ENCODE data around the gene RBBP8NL.

DNA sequence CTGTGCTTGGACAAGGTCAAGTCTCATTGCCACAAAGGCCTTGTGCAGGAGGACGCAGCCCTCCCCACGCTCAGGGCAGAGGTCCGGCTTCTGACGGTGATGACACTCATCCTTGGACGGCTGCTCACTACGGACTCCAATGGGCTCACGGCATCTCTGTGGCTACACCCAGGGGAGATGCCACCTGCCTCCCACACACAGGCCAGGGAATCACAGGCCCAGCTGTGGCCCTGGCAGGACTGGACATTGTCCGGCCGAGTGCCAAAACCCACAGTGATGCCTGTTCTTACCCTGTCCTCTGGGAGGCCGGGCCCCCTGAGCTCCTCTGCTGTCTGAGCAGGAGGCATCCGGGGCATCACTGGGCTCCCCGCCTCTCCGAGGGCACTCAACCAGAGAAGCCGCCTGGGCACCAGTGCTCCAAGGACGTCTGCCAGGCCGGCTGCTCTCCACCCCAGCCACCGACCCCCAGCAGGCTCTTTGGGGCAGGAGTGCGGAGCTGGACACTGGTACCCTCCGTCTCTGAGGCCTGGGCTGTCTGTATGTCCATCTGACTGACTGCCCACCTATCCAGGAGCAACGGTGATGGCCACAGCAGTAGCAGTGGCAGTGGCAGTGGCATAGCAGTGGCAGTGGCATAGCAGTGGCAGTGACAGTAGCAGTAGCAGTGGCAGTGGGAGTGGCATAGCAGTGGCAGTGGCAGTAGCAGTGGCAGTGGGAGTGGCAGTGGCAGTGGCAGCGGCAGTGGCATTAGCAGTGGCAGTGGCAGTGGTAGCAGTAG is 1.9 kb downstream of the RBBP8NL start:
- TF ChIP-seq, protein P1, sequence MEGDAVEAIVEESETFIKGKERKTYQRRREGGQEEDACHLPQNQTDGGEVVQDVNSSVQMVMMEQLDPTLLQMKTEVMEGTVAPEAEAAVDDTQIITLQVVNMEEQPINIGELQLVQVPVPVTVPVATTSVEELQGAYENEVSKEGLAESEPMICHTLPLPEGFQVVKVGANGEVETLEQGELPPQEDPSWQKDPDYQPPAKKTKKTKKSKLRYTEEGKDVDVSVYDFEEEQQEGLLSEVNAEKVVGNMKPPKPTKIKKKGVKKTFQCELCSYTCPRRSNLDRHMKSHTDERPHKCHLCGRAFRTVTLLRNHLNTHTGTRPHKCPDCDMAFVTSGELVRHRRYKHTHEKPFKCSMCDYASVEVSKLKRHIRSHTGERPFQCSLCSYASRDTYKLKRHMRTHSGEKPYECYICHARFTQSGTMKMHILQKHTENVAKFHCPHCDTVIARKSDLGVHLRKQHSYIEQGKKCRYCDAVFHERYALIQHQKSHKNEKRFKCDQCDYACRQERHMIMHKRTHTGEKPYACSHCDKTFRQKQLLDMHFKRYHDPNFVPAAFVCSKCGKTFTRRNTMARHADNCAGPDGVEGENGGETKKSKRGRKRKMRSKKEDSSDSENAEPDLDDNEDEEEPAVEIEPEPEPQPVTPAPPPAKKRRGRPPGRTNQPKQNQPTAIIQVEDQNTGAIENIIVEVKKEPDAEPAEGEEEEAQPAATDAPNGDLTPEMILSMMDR (IDR thresholded peaks at IDR 0.05; ENCODE audit: extremely low read depth in 1 of 2, insufficient read depth in 1 of 2, low read depth in 1 of 2, low read length in 2 of 2) = no peak
- TF ChIP-seq EZH2 (IDR thresholded peaks at IDR 0.05; ENCODE audit: borderline replicate concordance, low read depth, low read length, severe bottlenecking) = no peak
- TF ChIP-seq GATA2 (IDR thresholded peaks at IDR 0.05; ENCODE audit: insufficient read depth, insufficient read length, low read depth, low read length) = no peak
- no peak for TF ChIP-seq POLR2A (IDR thresholded peaks at IDR 0.05; ENCODE audit: low read depth, low read length)
